AG10803 (cell line): ENCODE data around the gene FGF19.

Source experiments
- DNase-seq: peaks from one replicate; pipeline ENCODE4 v3.0.0; 2010; ENCODE audit warnings: low read depth
- H3K4me3 ChIP-seq: 2 replicates; pipeline ENCODE4 v1.5.1; 2011; ENCODE audit warnings: mild to moderate bottlenecking, low read length, control low read depth
- TF ChIP-seq, protein P1 (sequence below): conservative IDR thresholded peaks from 2 replicates; pipeline ENCODE4 v1.5.1; 2011; ENCODE audit warnings: mild to moderate bottlenecking, low read length, control low read depth, inconsistent platforms

Gene FGF19

DNA sequence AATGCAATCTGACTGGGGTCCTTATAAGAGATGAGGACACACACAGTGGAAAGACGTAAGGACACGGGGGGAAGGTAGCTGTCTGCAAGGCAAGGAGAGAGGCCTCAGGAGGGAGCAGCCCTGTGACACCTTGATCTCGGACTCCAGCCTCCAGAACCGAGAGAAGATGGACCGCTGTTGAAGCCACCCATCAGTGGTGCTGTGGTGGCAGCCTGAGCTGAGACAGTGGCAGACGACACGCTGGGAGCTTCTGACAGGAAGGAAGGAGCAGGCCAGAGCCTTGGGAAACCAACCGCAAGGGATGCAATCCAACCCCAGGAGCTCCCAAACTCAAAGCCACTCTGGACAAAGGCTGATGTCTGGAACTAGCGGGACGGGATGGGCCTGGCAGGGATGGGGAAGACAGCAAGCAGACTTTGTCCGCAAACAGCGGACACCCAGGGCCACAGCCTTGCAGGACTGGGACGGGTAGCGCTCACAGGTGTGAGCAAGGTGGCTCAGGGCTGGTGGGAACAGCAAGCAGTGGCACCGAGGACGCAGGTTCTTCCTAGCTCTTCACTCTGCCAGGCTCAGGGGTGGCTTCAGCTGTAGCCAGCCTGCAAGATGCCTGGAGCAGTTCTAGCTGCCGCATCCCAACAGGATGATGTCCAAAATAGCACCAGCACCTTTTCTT lies 39.6 kb downstream of the FGF19 start:
- no peak overlapping the region for H3K4me3 ChIP-seq
- no peak for DNase-seq
- TF ChIP-seq, protein P1, sequence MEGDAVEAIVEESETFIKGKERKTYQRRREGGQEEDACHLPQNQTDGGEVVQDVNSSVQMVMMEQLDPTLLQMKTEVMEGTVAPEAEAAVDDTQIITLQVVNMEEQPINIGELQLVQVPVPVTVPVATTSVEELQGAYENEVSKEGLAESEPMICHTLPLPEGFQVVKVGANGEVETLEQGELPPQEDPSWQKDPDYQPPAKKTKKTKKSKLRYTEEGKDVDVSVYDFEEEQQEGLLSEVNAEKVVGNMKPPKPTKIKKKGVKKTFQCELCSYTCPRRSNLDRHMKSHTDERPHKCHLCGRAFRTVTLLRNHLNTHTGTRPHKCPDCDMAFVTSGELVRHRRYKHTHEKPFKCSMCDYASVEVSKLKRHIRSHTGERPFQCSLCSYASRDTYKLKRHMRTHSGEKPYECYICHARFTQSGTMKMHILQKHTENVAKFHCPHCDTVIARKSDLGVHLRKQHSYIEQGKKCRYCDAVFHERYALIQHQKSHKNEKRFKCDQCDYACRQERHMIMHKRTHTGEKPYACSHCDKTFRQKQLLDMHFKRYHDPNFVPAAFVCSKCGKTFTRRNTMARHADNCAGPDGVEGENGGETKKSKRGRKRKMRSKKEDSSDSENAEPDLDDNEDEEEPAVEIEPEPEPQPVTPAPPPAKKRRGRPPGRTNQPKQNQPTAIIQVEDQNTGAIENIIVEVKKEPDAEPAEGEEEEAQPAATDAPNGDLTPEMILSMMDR: no peak

DNA sequence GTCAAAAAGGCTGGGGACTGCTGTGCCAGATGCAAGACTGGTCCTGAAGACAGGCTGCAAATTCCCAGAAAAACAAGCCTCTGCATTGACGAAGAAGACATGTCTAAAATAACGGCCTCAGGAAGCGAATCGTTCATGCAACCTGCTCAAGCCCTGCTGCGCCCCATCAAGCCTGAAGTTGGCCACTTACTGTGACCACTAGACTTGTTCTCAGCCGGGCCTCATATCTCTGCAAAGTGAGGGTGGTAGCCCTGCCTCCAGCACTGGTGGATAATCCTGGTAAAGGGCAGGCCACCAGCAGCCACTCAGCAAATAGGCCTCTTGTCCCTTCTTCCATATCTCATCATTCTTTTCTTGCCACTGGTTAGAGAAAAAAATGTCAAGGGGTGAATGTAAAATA lies 40.5 kb downstream of the FGF19 start:
- no peak for DNase-seq
- TF ChIP-seq, protein P1: no peak
- no peak overlapping the region for H3K4me3 ChIP-seq

DNA sequence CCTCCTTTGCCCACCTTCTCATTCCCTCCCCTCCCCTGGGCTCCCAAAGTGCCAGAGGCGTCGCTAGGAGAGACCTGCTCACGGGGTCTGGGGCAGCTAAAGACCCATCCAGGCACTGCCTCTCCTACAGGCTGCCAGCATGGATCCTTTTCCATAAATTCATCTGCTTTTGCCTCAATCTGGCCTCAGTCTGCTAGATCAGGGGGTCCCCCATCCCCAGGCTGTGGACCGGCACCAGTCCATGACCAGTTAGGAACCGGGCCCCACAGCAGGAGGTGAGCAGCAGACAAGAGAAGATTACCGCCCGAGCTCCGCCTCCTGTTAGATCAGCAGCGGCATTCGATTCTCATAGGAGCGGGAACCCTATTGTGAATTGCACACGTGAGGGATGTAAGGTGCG lies 41.0 kb downstream of the FGF19 start:
- TF ChIP-seq, protein P1: no peak
- no peak overlapping the region for H3K4me3 ChIP-seq
- no peak for DNase-seq

DNA sequence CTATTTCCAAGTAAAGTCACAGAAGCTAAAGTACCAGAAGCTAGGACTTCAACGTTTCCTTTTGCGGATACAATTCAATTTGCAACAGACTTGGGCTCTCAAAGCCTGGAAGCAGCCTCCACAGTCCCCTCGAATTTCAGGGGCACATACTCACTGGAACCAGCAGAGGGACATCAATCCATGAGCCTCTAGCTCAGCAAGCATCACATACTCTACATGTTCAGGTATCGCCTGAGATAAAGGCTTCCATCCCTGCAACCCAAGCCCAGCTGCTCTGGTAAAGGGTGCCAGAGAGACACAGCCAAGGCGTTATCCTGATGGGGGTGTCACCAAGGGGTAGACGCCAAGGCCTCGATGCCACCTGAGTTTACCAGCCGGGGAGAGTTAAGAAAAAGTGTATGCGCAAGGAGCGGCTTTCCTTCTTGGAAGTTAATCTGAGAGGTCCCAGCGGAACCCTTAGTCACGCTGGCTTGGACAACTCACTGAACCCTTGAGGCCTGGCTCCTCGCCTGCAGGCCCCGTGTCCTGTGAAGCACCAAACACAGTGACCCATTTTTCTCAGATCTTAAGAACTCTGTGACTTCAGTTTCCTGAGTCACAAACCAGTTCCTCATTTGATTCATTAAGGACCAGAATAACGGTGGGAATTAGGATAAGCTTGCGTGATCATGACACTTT lies 41.7 kb downstream of the FGF19 start:
- no peak for DNase-seq
- no peak overlapping the region for H3K4me3 ChIP-seq
- TF ChIP-seq, protein P1: peak; percentile 28

DNA sequence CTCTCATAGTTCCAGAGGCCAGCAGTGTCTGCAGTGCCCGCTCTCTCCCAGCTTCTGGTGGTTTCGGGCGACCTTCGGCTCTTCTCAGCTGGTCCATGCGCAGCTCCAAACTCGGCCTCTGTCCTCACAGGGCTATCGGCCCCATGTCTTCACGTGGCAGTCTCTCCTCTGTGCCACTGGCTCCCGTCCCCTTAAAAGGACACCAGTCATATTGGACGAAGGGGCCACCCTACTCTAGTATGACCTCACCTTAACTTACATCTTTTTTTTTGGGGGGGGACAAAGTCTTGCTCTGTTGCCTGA lies 42.5 kb downstream of the FGF19 start:
- no peak overlapping the region for H3K4me3 ChIP-seq
- TF ChIP-seq, protein P1: no peak
- DNase-seq: no peak

DNA sequence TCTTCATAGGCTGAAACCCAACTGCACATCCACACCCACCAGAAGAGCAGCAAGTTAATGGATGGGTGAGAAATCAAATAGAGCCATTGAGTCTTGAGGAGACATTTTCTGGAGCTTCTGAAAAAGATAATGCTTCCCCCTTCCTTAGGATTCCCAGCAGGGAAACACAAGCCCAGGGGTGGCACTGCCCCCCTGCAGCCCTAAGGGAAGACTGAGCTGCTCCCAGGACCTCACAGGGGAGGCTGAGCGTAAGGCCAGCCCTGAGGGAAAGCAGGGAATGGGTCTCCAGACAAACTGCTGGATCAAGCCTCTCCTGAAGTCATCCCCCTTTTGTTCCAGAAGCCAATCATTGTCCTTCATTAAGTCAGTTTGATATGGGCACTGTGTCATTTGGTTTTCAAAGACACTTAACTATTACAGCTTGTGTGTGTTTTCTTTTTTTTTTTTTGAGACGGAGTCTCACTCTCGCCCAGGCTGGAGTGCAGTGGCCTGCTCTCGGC lies 43.8 kb downstream of the FGF19 start:
- TF ChIP-seq, protein P1: no peak
- DNase-seq: no peak
- no peak overlapping the region for H3K4me3 ChIP-seq

DNA sequence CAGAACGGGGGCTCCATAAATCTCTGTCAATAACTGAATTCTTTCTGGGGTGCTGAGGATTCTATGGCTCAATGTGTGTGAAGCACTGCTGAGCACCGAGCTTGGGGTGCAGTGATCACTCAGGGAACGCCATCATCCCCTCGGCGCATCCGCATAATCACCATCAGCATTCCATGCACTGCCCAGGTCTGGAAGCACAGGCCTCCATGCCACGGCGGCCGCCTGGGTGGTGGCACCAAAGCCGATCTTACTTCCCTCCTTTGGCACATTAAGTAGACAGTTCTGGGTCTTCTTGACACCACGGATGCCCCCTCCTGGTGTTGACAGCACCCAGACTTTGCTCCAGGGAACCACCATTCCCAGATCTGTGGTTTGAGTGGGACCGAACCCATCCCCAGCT lies 44.2 kb downstream of the FGF19 start:
- TF ChIP-seq, protein P1: no peak
- no peak overlapping the region for H3K4me3 ChIP-seq
- no peak for DNase-seq
